Activated CD4-positive, CD25-positive, alpha-beta regulatory T cell treated with anti-CD3 and anti-CD28 coated beads, Interleukin-2, amount 50 U/mL, for 24 hours (primary cell): ENCODE measurements around the gene DNLZ.

Experiments used
- ATAC-seq, 2 donors: fragments of 150-1000 bp; cut with Tn5 transposase; one replicate each; pipeline ENCODE4 v1.10.0; 2021; ENCODE audit warnings: mild to moderate bottlenecking in 1 of 2, moderate library complexity in 1 of 2

DNLZ gene

DNA sequence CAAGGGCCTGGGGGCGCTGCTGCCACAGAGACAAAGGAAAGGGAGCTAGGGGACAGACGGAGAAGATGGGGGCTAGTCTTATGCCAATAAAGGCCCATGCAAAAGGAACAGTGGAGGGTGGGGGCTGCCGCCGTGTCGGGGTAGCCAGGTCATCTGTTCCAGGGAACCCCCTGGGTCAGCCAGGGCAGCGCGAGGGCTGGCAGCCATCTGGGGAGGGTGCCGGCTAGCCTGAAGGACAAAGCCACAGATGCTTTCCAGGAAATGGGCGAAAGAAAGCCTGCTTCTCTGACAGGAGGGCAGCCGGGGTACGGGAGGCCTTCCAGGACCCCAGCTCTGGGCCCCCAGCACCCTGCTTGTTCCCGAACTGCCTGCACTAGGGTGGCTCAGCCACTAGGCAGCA, 11.6 kb upstream of the DNLZ start:
- no peak for ATAC-seq

DNA sequence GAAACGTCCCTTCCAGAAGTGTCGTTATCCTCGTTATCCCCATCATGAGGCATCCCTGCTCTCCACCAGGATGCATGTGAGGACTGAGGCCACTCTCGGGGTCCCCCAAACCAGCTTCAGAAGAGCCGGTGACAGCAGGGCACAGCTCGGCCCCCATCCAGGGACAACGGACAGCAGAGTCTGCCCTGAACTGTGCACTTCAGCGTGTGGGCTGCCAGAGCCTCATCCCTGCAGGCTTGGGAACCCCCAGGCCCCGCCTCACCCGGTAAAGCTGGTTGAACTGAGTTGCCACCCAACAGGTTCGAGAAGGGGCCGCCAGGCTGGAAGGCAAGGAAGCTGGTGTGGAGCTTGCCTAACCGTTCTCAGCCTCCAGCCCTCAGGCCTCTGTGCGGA, 10.6 kb upstream of the DNLZ start:
- peak in 1 of 2 donors; percentile 8 for ATAC-seq

DNA sequence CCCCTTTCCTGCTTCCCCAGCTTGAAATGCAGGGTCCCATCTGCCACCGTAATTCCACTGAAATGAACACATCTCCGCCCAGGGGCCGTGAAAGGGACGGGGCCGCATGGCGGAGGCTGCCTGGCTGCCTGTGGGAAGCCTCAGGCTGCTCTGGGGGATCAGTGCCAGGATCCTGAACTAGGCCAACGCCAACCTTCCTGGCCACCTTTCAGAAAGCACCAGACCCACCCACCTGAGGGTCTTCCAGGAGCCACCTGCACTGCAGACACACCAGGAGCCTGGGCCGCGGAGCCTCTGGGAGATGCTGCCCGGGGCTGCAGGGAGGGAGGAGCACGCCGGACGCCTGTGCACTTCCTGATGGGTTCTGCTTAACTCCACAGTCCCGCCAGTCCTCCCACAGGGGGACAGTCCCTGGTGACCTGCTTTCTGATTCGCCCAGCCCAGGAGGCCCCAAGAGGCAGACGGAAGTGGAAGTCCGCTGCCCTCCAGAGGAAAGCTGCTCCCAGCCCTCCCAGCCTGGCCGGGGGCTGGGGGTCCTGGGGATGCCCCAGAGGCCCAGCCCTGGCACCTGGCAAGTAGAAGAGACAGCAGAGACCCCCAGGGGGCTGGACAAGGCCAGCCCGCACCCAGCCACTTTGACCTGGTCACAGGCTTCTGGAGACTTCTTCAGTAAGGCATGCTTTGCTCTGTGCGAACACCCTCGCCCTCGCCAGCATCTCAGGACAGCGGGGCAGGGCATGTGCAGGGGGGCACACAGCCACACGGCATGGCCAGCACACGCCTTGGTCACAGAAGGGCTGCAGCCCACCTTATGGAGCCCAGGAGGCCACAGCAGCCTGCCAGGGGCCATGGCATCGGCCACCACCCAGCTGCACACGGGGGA, 10.0 kb upstream of the DNLZ start, which contains the start of gene CARD9:
CARD9 (minus strand) TSS at position 370 of the 883 bp plus-strand sequence. CDS start 1,591 bp downstream, outside the sequence.
- peak in 1 of 2 donors; percentile 42 for ATAC-seq

DNA sequence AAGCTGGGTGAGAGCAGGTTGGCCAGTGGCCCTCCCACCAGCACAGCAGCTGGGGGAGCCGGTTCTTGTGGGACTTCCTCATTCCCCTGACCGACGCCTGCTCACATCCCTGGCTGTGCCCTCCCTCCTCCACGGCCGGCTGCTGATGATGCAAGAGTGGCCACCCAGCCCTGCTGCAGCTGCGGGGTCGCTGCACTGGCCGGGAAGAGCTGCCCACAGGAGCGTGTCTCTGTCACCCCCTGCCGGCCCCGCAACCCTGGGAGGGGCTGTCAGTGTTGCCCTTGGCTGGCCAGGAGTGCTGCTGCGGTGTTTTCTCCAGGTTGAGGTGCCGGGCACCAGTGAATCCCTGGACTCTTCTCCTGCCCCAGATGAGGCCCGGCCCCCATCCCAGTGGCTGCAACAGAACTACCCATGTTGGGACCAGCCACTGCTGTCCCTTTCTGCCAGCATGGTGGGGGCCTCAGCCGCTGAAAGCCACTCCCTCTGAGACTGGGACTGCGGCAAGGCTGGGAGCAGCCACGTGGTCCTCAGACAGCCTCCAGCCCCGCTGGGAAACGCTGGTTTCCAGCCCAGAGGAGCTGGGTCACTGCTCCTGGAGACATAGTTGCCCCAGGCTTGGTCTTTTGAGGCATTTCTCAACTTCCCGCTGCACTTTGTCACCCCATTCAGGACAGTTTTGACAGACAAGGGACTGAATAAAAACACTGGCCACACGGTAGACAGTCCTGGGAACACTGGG, 9.2 kb upstream of the DNLZ start:
- ATAC-seq = peak in 1 of 2 donors; percentile 16

DNA sequence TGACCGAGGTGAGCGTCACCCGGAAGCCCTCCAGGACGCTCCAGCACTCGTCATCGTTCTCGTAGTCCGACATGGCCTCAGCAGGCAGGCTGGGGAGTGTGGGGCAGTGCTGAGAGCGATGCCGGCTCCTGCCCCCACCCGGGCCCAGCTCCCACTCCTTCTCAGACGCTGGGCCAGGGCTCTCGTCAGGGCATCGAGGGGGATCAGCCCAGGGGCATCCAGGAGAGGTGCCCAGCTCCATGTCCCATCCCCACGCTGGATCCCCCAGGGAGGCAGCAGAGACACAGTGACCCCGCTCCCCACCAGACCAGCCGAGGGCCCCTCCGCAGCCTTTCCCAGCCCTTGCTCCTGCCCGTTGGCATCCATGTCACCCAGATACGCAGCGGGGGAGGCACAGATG, 8.5 kb upstream of the DNLZ start:
- no peak for ATAC-seq

DNA sequence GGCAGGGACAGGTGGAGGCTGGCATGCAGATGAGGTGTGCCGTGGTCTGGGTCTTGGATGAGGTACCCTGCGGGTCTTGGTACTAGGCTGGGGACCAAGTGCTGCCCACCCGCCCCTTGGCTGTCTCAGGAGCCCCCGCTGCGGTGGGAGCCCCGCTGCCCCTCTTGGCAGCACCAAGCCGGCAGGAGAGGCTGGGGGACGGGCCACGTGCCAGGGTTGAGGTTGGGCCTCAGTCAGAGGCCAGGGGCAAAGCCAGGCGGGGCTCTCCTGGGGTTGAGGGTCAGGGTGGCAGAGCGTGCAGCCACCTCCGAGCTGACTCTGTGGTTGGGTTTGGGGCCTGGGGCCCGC, 8.0 kb upstream of the DNLZ start:
- no peak for ATAC-seq

DNA sequence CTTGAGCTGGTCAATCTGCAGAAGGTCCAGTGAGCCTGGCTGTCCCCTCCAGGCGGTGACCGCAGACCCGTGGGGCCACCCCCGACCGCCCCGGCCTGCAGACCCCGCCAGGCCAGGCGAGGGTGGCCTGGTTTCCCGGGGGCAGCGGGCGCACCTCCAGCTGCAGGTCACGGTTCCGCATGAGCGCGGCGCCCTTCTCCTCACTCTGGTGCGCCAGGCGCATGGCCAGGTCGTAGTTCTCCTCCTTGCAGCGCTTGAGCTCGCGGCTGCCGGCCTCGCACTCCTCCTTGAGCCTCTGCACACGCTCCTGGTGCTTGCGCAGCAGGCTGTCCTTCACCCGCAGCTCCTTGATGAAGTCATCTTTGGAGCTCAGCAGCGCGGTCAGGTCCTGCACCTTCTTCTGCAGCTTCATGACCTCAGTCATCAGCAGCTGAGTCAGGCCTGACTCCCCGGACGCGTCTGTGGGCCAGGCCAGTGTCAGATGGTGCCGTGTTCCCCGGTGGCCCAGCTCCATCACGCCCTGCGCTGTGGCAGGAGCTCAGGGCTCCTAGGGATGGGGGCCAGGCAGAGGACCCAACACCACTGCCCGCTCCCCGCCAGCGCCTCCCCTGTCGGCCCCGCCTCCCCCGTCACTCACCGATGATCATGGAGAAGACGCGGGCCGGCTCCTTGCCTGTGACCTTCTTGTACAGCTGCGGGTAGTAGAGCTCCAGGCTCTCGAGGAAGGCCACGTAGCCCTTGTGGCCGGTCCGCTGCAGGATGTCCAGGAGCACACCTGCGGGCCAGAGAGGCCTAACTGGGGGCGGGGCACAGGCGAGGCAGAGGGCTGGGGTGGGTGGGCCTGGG, 7.4 kb upstream of the DNLZ start:
- no peak for ATAC-seq

DNA sequence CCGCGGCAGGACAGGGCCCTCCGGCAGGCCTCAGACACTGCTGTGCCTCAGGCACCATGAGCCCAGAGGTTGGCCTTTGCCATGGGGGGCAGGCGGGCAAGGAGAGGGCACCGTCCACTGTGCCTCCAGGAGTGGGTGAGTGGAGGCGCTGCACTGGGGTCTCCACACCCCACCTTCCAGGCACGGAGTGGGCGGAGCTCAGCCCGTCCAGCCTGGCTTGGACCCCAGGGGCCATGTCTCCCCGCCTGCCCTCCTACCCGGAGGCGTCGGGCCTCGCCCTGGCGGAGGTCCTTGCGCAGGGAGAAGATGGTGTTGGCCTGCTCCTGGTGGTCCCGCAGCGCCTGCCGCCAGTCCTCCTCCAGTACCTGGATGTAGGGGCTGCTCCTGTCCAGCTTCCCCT, 6.5 kb upstream of the DNLZ start:
- ATAC-seq = no peak

DNA sequence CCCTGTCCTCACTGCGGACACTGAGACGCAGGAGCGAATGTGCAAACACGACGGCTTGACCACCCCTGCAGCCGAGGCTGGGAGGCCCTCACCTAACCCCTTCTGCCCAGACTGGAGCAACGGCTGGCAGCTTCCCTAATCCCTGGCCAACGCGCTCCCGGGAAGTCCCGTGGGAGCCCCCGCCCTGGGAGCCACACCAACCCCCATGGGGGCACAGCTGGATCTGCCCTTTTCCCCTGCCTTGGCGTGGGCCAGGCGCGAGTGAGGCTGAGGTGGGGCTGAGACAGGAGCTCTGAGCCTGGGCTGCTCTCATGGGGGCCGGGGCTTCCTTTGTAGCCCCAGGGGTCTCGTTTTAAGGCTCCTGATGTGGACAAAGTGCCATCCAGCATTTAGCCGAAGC, 4.6 kb upstream of the DNLZ start:
- no peak for ATAC-seq

DNA sequence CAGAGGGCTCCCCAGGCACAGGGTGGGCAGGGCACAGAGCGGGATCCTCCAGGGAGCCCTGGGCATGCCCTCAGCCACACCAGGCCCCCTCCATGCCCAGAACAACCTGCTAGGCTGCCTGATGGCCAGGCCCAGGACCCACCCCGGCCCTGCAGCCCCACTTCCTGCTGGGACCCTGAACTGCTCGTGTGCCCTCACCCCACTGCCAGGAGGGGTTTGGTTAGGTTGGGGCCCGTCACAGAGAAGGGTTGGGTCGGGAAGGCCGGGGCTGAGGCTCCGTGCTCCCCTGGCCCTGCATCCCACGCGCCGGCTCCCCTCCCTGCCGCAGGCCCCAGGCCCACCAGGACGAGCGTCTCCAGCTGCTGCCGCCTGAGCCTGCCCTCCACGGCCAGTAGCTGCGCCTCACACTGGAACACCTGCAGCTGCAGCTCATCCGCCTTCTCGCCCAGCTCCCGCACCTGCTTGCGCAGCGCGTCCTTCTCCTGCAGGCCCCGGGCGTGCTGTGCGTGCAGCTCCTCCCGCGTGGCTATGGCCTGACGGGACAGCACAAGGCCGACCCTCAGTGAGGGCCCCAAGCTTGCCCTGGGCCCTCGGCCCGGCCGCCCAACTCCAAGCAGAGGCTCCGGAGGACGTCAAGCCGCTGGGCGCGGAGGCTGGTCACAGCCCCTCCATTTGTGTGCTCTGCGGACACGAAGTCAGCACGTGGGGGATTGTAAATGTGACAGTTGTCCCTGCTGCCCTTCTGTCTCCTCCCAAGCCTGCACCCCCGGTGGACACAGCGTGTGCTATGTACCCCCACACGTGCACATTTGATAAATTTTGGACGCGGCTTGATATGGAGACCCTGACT, 4.0 kb upstream of the DNLZ start:
- no peak for ATAC-seq

DNA sequence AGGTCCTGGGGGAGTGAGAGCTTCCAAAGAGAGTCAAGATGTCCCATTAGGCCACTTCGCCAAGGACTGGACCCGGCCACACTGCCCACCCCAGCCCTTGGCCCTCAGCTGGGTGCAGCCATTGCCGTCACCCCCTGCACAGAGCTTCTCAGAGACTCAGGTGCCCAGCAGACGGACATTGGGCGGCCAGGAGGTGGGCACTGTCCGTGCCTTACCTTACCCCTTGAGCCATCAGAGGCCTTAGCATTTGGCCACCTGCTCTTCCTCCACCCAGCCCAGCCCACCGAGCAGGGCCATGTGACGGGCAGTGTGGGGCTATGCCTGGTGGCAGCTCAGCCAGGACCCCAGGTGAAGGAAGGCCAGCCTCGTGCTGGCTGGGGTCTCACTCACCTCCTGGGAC, 3.3 kb upstream of the DNLZ start:
- ATAC-seq = no peak

DNA sequence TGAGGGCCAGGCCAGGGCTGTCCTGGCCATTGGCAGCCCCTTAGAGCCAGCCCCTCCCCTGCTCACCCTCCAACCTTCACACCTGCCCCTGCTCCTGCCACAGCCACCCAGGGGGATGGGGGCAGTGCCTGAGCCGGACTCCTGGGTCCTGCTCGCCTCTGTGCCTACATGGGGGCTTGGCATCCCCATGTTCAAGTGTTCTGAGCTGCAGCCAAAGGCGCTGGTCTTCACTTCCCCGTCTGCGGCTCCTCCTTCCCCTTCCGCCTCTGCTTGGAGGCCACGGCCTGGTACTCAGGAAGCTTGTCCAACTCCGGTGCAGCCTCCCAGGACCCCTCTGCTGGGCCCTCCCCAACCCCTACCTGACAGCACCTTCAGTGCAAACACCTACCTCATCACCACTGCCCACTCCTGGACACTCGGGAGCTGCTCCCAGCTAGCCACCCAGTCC, 2.3 kb upstream of the DNLZ start:
- ATAC-seq = no peak

DNA sequence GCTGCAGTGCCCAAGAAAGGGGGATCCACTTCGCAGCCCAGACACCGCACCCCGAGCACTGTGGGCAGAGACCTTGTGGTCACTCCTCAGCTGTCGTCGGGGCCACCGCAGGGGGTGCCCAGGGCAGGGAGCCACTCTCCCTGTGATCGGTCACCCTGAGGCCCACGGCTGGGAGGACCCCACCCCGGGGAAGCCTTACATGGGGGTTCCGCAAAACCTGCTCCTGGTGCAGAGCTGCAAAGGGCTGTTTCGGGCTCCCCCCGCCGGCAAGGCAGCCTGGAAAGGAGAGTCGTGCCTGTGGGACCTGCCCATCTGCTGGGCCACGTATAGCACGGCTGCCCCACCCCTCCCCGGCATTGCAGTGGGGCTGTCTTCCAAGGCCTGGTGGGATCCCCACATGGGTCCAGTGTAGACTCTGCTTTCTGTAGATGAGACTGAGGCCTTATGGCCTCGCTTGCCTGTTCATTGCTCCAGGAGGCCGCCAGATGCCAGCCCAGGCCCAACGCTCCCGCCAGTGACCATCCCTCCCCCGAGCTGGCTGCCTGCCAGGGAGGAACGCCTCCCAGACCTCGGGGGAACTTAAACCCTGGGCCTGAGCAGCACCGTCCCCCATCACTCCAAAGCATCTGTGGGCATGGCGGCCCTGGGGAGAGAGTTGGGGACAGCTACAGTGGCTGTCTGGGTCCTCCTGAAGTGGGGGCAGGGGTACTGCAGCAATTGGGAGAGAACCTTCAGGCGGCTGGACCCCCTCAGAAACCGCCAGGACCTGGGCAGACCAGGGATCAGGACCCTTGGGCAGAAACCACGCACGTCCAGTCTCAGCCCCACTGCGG, 1.6 kb upstream of the DNLZ start:
- no peak for ATAC-seq

DNA sequence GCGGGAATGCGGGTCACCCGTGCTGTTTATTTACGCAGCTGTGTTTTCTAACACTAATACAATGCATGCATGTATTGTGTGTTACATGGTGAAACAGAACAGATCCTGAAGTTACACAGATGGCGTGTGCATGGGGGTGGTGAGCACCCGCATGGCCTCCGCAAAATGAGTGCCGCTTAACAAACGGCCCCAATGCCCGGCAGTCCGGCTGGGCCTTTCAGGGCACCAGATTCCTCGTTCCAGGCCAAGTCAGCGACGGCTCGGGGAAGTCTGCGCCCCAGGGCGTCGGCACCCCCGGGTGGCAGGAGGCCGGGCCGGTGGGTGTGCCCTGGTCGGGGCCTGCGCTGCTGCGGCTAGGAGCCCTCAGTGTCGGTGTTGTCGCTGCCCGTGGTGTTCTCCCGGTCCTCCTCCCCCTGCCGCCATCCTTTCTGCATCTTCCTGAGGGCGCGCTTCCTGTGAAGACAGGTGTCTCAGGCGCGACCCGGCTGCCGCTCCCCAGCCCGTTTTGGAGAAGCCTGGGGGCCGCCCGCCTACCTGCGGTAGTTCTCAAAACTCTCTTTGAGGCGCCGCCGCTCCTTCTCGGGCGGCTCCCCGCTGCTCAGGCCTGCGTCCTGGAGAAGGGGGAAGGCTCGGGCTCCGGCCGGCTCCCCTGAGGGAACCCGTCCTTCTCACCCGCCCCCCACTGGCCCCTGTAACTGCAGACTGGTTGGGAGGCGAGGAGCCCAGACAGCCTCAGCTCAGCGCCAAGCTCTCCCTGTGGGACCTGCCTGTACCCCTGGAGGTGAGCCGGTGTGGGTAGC, 605 bp upstream of the DNLZ start:
- no peak for ATAC-seq

DNA sequence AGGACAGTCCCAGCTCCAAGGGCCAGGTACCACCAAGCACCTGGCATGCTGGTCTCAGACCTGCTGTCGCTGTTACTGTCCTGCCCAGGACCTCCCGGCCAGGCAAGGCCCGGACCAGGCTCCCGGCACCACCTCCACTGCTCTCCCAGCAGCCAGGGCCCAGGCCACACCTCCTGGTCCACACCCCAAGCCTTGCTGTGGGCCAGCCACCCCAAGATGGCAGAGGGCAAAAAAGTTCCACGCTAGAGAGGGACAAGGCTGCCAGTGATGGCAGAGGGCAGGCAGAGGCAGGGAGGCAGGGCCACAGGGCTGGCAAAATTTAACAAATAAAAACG, 1.1 kb downstream of the DNLZ start:
- no peak for ATAC-seq

DNA sequence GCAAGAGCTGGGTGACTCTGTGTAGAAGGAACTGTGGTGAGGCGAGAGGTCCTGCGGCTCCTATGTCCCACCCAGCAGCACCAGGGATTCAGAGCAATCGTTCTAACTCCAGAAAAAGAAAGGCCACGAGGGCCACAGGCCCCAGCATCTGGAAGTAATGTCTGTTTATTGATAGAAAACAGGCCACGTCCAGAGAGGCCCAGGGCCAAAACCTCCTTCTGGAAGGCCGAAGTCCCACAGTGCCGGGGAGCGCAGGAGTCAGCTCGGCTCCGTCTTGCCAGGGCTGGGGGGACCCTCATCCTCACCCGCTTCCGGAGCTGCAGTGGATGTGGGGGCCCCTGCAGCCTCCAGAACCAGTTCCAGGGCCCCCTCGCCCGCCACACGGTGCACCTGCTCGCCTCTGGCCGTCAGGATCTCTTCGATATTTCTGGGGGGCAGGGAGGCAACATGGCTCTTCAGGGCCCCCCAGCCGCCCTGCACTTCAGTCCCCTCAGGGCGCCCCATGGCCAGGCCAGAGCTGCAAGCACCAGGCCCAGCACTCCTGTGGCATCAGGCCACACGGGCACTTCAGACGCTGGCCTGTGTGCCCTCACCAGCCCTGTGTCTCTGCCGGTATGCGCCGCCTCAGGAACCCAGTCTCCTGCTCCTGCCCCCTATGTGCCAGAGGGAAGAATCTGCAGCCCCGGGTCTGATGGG, 1.6 kb downstream of the DNLZ start:
- ATAC-seq = no peak

DNA sequence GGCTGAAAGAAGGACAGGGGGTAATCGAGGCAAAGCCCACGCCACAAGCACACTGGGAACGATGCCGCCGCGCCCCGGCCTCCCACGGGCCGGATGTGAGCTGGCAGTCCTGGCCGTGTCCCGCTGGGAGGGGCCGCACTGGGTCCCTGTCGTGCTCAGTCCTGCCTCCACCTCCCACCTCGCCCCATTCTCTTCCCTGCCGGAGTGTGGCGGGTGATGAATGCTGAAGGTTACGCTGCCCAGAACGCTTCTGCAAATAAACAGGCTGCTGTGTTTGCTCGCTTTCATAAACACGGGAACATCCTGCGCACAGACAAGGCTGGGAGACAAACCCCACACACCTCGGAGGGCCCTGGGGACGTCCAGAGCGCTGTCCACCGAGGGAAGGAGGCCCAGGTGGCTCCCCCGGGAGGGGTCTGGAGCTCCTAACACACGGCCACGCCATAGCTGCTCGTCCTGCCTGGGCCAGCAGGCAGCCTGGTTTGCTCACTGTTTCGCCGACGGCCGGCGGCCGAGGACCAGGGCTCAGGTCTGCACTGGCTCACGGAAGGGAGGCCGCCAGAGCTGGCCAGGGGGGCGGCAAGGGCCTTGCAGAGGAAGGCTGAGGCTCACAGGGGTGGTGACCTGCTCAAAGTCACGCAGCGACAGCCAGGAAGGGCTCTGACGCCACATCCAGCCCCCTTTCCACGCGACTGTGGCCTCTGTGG, 2.3 kb downstream of the DNLZ start:
- no peak for ATAC-seq

DNA sequence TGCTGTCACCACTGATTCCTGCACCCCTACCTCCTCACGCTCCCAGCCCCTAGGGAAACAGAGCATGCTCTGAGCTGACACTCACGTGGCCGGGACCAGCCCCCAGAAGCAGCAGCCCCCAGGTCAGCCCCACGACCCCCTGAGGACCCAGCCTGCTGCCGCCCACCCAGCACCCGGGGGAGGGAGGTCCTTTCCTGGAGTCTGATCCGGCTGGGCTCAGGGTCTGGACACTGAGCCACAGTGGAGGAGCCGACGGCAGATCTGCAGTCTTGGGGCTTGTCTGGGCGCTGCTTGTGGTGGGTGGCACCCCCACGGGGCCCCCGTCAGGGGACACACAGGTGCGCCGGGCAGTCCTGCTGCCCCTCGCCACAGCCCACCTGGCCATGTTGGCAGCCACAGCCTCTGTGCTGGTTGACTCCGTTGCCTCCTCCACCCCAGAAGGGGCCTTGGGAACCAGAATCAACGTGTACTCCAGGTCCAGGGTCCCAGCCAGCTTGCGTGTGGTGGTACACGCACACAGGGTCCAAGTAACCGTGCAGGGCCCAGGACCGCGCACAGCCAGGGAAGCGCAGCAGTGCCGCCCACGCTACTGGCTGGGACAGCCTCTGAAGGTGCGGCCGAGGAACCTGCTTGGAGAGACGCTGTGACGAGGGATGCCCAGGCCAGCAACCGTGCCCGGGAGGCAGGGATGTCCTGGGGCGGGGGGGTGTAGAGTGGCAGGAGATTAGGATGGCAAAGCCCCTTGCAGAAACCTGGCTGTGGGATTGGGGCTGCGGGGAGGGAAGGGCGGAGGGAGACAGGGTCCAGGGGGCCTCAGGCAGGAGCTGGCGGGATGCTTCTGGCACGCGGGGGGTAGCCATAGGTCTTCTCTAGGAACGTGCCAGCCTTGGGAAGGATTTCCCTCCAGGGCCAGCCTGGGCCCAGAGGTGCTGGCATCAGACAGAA, 3.5 kb downstream of the DNLZ start:
- no peak for ATAC-seq
